ENCODE results near the gene PEX14.
A peak's percentile ranks its signal among the peaks of the same experiment; 100 is the strongest.

The PEX14 gene

GRCh38 chr1:10511494-10511885, 36.7 kb downstream of the PEX14 start:
- TF ChIP-seq GATA1 (IDR thresholded peaks at IDR 0.05; ENCODE audit: low read depth, low read length) (no peak), POLR2A (IDR thresholded peaks at IDR 0.05; ENCODE audit: low read length) (no peak)
- DNase-seq = no peak

DNA sequence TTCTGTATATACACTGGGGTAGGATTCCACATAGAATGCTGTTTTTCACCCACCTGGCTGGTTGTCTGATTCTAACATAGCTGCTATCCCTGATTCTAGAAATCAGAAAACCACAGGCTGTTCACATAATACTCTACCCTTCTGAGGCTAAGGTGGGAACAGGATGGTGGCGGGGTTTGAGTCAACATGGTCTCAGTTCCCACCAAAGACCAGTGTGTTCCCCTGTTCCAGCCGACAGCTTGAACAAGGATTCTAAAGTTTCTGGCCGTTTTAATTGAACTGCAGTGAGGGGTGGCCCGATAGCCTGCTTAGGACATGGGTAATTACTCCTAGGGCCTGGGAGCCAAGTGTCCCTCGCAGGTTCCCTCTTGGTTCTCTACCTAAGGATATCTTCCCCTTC, 38.4 kb downstream of the PEX14 start:
- no peak for DNase-seq
- TF ChIP-seq POLR2A (IDR thresholded peaks at IDR 0.05; ENCODE audit: low read length) (no peak), GATA1 (IDR thresholded peaks at IDR 0.05; ENCODE audit: low read depth, low read length) (no peak)

DNA sequence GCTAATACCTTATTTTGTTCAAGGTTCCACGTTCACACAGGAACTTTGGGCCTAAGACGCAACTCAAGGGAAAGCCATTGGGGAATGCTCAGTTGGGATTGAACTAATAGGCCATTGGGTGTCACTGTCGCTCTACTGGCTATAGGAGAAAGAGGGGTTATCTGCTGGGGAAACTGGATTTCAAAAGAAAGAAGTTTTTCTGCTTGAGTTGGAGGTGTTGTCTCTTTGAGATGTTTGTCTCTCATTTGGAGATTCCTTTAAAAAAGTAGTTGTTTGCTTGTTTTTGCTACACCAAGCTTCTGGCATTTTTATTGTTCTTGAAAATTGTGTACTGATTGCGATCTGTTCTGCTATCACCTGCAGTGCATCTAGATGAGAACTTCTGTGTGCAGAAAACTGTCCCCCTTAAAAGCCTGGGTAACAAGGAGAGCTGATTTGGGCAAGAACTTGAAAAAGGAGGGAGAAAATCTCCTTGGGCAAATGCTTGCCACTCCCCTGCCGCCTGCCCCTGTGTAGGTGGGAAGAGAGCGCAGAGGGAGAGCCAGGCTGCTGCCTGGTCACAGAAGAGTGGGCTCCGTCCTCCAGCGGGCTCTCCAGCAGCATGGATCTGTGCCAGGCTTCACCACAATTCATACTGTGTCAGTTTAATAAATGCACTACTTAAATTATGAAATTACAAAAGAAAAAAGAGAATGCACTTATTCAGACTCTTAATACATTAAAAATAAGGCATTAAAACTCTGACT, 39.9 kb downstream of the PEX14 start:
- DNase-seq = peak; percentile 17 to 26
- no peak for TF ChIP-seq GATA1 (IDR thresholded peaks at IDR 0.05; ENCODE audit: low read depth, low read length)
- no peak for TF ChIP-seq POLR2A (IDR thresholded peaks at IDR 0.05; ENCODE audit: low read length)

- DNase-seq = no peak
- TF ChIP-seq POLR2A (IDR thresholded peaks at IDR 0.05; ENCODE audit: low read length) (no peak), GATA1 (IDR thresholded peaks at IDR 0.05; ENCODE audit: low read depth, low read length) (no peak)
Measured at GRCh38 chr1:10515301-10515975, 40.7 kb downstream of the PEX14 start.

- DNase-seq = no peak
- TF ChIP-seq GATA1 (IDR thresholded peaks at IDR 0.05; ENCODE audit: low read depth, low read length) (no peak), POLR2A (IDR thresholded peaks at IDR 0.05; ENCODE audit: low read length) (no peak)
Measured at GRCh38 chr1:10515976-10516750, 41.4 kb downstream of the PEX14 start.

- DNase-seq = peak in 1 of 2 experiments; percentile 18
- TF ChIP-seq POLR2A (IDR thresholded peaks at IDR 0.05; ENCODE audit: low read length) (no peak), GATA1 (IDR thresholded peaks at IDR 0.05; ENCODE audit: low read depth, low read length) (no peak)
Measured at GRCh38 chr1:10516925-10517676, 42.4 kb downstream of the PEX14 start.

GRCh38 chr1:10517677-10517982, 42.9 kb downstream of the PEX14 start:
- no peak for DNase-seq
- no peak for TF ChIP-seq GATA1 (IDR thresholded peaks at IDR 0.05; ENCODE audit: low read depth, low read length)
- no peak for TF ChIP-seq POLR2A (IDR thresholded peaks at IDR 0.05; ENCODE audit: low read length)

DNA sequence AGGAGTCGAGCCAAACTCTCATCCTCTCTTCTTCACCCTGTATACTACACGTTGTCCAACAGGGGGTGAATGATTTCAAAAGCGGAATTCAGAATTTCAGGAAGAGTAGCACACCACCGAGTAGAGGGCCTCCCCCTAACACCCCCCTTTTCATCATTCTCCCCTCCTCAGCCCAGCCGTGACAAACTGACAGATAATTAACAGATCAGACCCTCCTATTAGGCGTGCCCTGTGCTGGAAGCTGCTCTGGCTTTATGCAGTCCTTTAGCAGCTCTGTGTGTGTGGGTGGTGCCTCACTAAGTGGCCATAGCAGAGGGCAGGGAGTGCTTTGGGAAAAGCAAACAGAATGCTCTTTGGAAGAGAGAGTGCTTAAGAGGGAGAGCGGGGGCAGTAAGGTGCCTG, 44.3 kb downstream of the PEX14 start:
- no peak for TF ChIP-seq POLR2A (IDR thresholded peaks at IDR 0.05; ENCODE audit: low read length)
- no peak for TF ChIP-seq GATA1 (IDR thresholded peaks at IDR 0.05; ENCODE audit: low read depth, low read length)
- DNase-seq = no peak

DNA sequence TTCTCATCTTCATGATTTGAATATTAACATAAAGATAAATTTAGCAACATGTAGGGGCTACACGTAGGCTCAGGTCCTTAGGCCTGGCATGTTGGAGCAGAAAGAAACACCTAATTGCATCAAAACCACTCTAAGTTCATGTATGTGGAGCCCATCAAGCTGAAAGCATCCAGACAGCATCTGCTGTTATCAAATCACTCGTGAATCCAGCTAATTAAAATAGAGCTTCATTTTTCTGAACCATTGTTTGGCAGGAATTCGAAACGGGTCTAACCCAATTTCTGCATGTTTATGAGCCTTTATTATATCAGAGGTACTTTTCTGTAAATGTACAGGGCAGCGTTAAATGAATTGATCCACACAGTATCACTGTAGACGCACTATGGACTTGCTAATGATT, 45.7 kb downstream of the PEX14 start:
- no peak for TF ChIP-seq POLR2A (IDR thresholded peaks at IDR 0.05; ENCODE audit: low read length)
- no peak for TF ChIP-seq GATA1 (IDR thresholded peaks at IDR 0.05; ENCODE audit: low read depth, low read length)

GRCh38 chr1:10520952-10521351, 46.2 kb downstream of the PEX14 start:
- no peak for TF ChIP-seq GATA1 (IDR thresholded peaks at IDR 0.05; ENCODE audit: low read depth, low read length)
- no peak for TF ChIP-seq POLR2A (IDR thresholded peaks at IDR 0.05; ENCODE audit: low read length)
- DNase-seq = no peak

More for the DNA sequence above, 45.7 kb downstream of the PEX14 start:
- DNase-seq = no peak

GRCh38 chr1:10521537-10522157, 46.9 kb downstream of the PEX14 start:
- DNase-seq = no peak
- TF ChIP-seq GATA1 (IDR thresholded peaks at IDR 0.05; ENCODE audit: low read depth, low read length) (no peak), POLR2A (IDR thresholded peaks at IDR 0.05; ENCODE audit: low read length) (no peak)

GRCh38 chr1:10522322-10522860, 47.6 kb downstream of the PEX14 start:
- TF ChIP-seq GATA1 (IDR thresholded peaks at IDR 0.05; ENCODE audit: low read depth, low read length) = no peak
- TF ChIP-seq POLR2A (IDR thresholded peaks at IDR 0.05; ENCODE audit: low read length) = no peak
- DNase-seq = no peak

GRCh38 chr1:10525208-10525607, 50.5 kb downstream of the PEX14 start:
- TF ChIP-seq GATA1 (IDR thresholded peaks at IDR 0.05; ENCODE audit: low read depth, low read length) (no peak), POLR2A (IDR thresholded peaks at IDR 0.05; ENCODE audit: low read length) (no peak)
- DNase-seq = no peak

Measured in erythroblast (primary cell).